HS-27A (cell line): Measurements from ENCODE around the gene KAT2B.

Experiments
- DNase-seq: peaks from one replicate; pipeline ENCODE4 v3.0.0-alpha.2; 2012; ENCODE audit warnings: low read depth, missing footprints

KAT2B gene

GRCh38 chr3:20064796-20065564 is 24.7 kb downstream of the KAT2B start:
- no peak for DNase-seq

- no peak for DNase-seq
These were observed 25.8 kb downstream of the KAT2B start for GRCh38 chr3:20066079-20066478.

GRCh38 chr3:20066850-20067617 is 26.8 kb downstream of the KAT2B start:
- no peak for DNase-seq

- no peak for DNase-seq
These were observed 28.4 kb downstream of the KAT2B start for GRCh38 chr3:20068512-20069177.

GRCh38 chr3:20069178-20069532 is 28.9 kb downstream of the KAT2B start:
- DNase-seq: no peak

GRCh38 chr3:20071175-20071574 is 30.9 kb downstream of the KAT2B start:
- no peak for DNase-seq

GRCh38 chr3:20072422-20072821 is 32.2 kb downstream of the KAT2B start:
- no peak for DNase-seq

GRCh38 chr3:20073068-20073467 is 32.8 kb downstream of the KAT2B start:
- DNase-seq: no peak

GRCh38 chr3:20073683-20074082 is 33.4 kb downstream of the KAT2B start:
- DNase-seq: no peak

- no peak for DNase-seq
These were observed 34.2 kb downstream of the KAT2B start for GRCh38 chr3:20074226-20075063.

- no peak for DNase-seq
These were observed 35.0 kb downstream of the KAT2B start for GRCh38 chr3:20075197-20075596.

- DNase-seq: no peak
These were observed 36.2 kb downstream of the KAT2B start for GRCh38 chr3:20076296-20076997.

GRCh38 chr3:20077068-20077467 is 36.8 kb downstream of the KAT2B start:
- no peak for DNase-seq

- no peak for DNase-seq
These were observed 38.0 kb downstream of the KAT2B start for GRCh38 chr3:20078194-20078714.

GRCh38 chr3:20079621-20080020 is 39.4 kb downstream of the KAT2B start:
- no peak for DNase-seq

GRCh38 chr3:20080956-20081554 is 40.8 kb downstream of the KAT2B start:
- DNase-seq: no peak

- no peak for DNase-seq
These were observed 43.0 kb downstream of the KAT2B start for GRCh38 chr3:20083253-20083652.

- DNase-seq: no peak
These were observed 43.7 kb downstream of the KAT2B start for GRCh38 chr3:20083953-20084352.

GRCh38 chr3:20091331-20092047 is 51.2 kb downstream of the KAT2B start:
- no peak for DNase-seq

- DNase-seq: no peak
These were observed 55.2 kb downstream of the KAT2B start for GRCh38 chr3:20095470-20095869.
